Body of pancreas (tissue), 4 donors: ENCODE measurements around the gene GRID1. TPM values are rescaled to one million over a fixed set of nuclear protein-coding genes. Genes with fewer than 3 reads are reported as not detected.

Experiments
- ATAC-seq: fragments of 150-250 bp; one replicate; pipeline ENCODE4 v1.9.1; 2016
- DNase-seq, 4 donors: peaks; one replicate each; pipeline ENCODE4 v3.0.0-alpha.2; 2019
- H3K27ac ChIP-seq, 4 donors: fragments of 200-600 bp; sonication (generic); 1 replicate in 3 of 4; 2 replicates in 1 of 4; pipeline versions ENCODE4 v1.5.1 to v1.6.1; 2016 to 2019; ENCODE audit warnings: mild to moderate bottlenecking in 1 of 4, mixed read lengths in 1 of 4, moderate library complexity in 1 of 4
- H3K27me3 ChIP-seq, 2 donors: fragments of 200-600 bp; sonication (generic); one replicate each; pipeline ENCODE4 v1.6.0; 2016; ENCODE audit warnings: mild to moderate bottlenecking in 1 of 2
- H3K36me3 ChIP-seq, 2 donors: fragments of 200-600 bp; sonication (generic); replicated peaks in 1 of 2; 2 replicates each; pipeline ENCODE4 v1.5.1; 2016; ENCODE audit warnings: low read depth in 2 of 2; ENCODE audit not compliant: insufficient read depth in 1 of 2
- H3K4me1 ChIP-seq: fragments of 200-600 bp; sonication (generic); one replicate; pipeline ENCODE4 v1.6.0; 2016
- H3K4me3 ChIP-seq, 2 donors: fragments of 200-600 bp; sonication (generic); 1 replicate in 1 of 2; 2 replicates in 1 of 2; pipeline ENCODE4 v1.5.1; 2016 to 2019
- H3K9me3 ChIP-seq, 3 donors: fragments of 200-600 bp; sonication (generic); 1 replicate in 2 of 3; 2 replicates in 1 of 3; pipeline ENCODE4 v1.5.1; 2016
- POLR2A ChIP-seq, 3 donors: fragments of 450-650 bp; IDR thresholded peaks; one replicate each; pipeline ENCODE4 v1.6.1; 2016; ENCODE audit warnings: antibody characterized with exemption in 3 of 3, mild to moderate bottlenecking in 2 of 3
- WGBS, 2 donors: methylation state at CpG; one replicate each; pipeline ENCODE4 v1.1.5; 2017; 5-methylcytosine and 5-hydroxymethylcytosine counted together
- intact Hi-C: fragments of 100-400 bp; cut with DNase I; formaldehyde crosslinking; loops from one replicate; pipeline ENCODE4 v1.15.1; 2023
- total RNA-seq, 2 donors: library from RNA; depleted of rRNA; stranded (reverse); fragments of >200 nt; gene quantifications; one replicate each; pipeline ENCODE4 v1.1.0, GENCODE V29; 2016
- TF ChIP-seq, protein P1 (sequence below), 7 experiments: fragments of 450-650 bp in 4 of 7; fragments of 200-600 bp in 3 of 7; sonication (generic) in 3 of 7; IDR thresholded peaks; one replicate each; pipeline ENCODE4 v1.5.1; 2016 to 2019; ENCODE audit warnings: antibody characterized with exemption in 7 of 7

Gene GRID1
- total RNA-seq, 2 donors from 2014 or later, result 1.0 to 1.6 TPM

GRCh38 chr10:86090807-86091206 lies 275.8 kb downstream of the GRID1 start:
- 85 to 92% methylated on average over 3 of the region's 3 CpGs for WGBS, 2 donors
- no peaks in the 10 kb centered on the region for H3K36me3 ChIP-seq
- no peak overlapping the region for H3K4me3 ChIP-seq
- H3K4me1 ChIP-seq, result no peaks in the 10 kb centered on the region
- ATAC-seq, result no peak
- no peak overlapping the region for H3K27ac ChIP-seq
- TF ChIP-seq, protein P1, sequence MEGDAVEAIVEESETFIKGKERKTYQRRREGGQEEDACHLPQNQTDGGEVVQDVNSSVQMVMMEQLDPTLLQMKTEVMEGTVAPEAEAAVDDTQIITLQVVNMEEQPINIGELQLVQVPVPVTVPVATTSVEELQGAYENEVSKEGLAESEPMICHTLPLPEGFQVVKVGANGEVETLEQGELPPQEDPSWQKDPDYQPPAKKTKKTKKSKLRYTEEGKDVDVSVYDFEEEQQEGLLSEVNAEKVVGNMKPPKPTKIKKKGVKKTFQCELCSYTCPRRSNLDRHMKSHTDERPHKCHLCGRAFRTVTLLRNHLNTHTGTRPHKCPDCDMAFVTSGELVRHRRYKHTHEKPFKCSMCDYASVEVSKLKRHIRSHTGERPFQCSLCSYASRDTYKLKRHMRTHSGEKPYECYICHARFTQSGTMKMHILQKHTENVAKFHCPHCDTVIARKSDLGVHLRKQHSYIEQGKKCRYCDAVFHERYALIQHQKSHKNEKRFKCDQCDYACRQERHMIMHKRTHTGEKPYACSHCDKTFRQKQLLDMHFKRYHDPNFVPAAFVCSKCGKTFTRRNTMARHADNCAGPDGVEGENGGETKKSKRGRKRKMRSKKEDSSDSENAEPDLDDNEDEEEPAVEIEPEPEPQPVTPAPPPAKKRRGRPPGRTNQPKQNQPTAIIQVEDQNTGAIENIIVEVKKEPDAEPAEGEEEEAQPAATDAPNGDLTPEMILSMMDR (IDR thresholded peaks at IDR 0.05), result no peak
- TF ChIP-seq POLR2A (IDR thresholded peaks at IDR 0.05), result no peak
- H3K27me3 ChIP-seq, result no peaks in the 10 kb centered on the region
- no peak for DNase-seq
- no peaks in the 10 kb centered on the region for H3K9me3 ChIP-seq
- intact Hi-C loops, result no loop called here

DNA sequence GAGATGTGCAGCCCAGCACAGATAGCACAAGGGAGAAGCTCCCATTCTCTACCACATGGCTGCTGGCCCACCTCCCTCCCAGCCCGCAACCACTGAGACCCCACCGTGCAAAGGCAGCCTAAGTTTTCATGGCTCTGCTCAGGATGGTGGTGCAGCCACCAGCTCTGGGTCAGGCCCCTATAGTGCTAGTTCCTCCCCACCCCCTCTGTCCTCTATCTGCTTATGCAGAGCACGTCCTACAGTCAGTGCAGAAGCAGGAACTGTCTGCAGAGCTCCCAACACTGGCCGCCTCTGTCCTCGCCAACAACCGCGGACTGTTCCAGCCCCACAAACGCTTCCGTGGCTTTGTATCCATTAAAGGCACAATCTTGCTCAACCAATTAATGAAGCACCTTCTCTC lies 278.9 kb downstream of the GRID1 start:
- TF ChIP-seq, protein P1 (IDR thresholded peaks at IDR 0.05), result no peak
- no peak for TF ChIP-seq POLR2A (IDR thresholded peaks at IDR 0.05)
- no peaks in the 10 kb centered on the region for H3K27me3 ChIP-seq
- H3K27ac ChIP-seq, result no peak overlapping the region
- H3K4me1 ChIP-seq, result no peaks in the 10 kb centered on the region
- ATAC-seq (no peak), DNase-seq (no peak)
- no peak overlapping the region for H3K4me3 ChIP-seq
- H3K36me3 ChIP-seq, result no peaks in the 10 kb centered on the region
- WGBS, 2 donors, result 57 to 76% methylated on average over 9 of the region's 9 CpGs
- intact Hi-C loops, result no loop called here
- H3K9me3 ChIP-seq, result no peaks in the 10 kb centered on the region

- DNase-seq (no peak), ATAC-seq (no peak)
- Histone ChIP-seq H3K36me3 (no peaks in the 10 kb centered on the region), H3K4me3 (no peak overlapping the region), H3K27me3 (no peaks in the 10 kb centered on the region), H3K9me3 (no peaks in the 10 kb centered on the region), H3K27ac (no peak overlapping the region), H3K4me1 (no peaks in the 10 kb centered on the region)
- TF ChIP-seq, protein P1 (IDR thresholded peaks at IDR 0.05), result no peak
- no peak for TF ChIP-seq POLR2A (IDR thresholded peaks at IDR 0.05)
- intact Hi-C loops, result no loop called here
- WGBS, 2 donors, result 88 to 89% methylated on average over 4 of the region's 4 CpGs
Observed at GRCh38 chr10:86086418-86086817, 280.2 kb downstream of the GRID1 start.

DNA sequence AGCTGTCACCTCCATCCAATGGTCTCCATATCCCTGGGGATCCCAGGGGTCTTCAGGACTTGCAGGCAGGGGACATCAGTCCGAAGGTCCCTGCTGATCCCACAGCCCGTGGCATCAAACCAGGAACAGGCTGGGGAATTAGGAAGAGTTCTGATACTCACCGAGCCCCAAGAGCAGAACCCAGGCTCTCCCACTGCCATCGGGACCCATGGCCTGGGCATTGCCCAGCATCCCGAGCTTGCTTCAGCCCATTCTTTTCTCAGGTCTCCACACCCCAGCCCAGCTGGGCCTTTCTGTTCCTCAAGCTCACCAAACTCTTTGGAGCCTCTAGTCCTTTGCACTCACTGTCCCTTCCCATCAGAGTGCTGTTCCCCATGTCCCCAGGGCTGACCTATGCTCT lies 280.9 kb downstream of the GRID1 start:
- intact Hi-C loops, result no loop called here
- WGBS, 2 donors, result 77 to 100% methylated on average over 2 to 5 of the region's 5 CpGs
- Histone ChIP-seq H3K9me3 (no peaks in the 10 kb centered on the region), H3K36me3 (no peaks in the 10 kb centered on the region), H3K4me3 (no peak overlapping the region), H3K4me1 (no peaks in the 10 kb centered on the region), H3K27me3 (no peaks in the 10 kb centered on the region), H3K27ac (no peak overlapping the region)
- no peak for TF ChIP-seq POLR2A (IDR thresholded peaks at IDR 0.05)
- TF ChIP-seq, protein P1 (IDR thresholded peaks at IDR 0.05), result no peak
- no peak for ATAC-seq
- DNase-seq, result no peak

- no peaks in the 10 kb centered on the region for H3K4me1 ChIP-seq
- no peaks in the 10 kb centered on the region for H3K36me3 ChIP-seq
- intact Hi-C loops, result no loop called here
- no peak for DNase-seq
- 64 to 69% methylated on average over 8 of the region's 8 CpGs for WGBS, 2 donors
- TF ChIP-seq, protein P1 (IDR thresholded peaks at IDR 0.05), result no peak
- TF ChIP-seq POLR2A (IDR thresholded peaks at IDR 0.05), result no peak
- H3K9me3 ChIP-seq, result no peaks in the 10 kb centered on the region
- no peaks in the 10 kb centered on the region for H3K27me3 ChIP-seq
- H3K27ac ChIP-seq, result no peak overlapping the region
- no peak overlapping the region for H3K4me3 ChIP-seq
- ATAC-seq, result no peak
Observed at GRCh38 chr10:86085136-86085535, 281.5 kb downstream of the GRID1 start.
